GM12874 (cell line): ENCODE measurements around the gene PLLP.

Source experiments
- TF ChIP-seq, protein P1 (sequence below): IDR thresholded peaks from 2 replicates; pipeline ENCODE4 v1.5.1; 2011; ENCODE audit warnings: low read depth, mild to moderate bottlenecking, control low read depth, low read length, moderate library complexity; ENCODE audit not compliant: insufficient read depth

PLLP gene

DNA sequence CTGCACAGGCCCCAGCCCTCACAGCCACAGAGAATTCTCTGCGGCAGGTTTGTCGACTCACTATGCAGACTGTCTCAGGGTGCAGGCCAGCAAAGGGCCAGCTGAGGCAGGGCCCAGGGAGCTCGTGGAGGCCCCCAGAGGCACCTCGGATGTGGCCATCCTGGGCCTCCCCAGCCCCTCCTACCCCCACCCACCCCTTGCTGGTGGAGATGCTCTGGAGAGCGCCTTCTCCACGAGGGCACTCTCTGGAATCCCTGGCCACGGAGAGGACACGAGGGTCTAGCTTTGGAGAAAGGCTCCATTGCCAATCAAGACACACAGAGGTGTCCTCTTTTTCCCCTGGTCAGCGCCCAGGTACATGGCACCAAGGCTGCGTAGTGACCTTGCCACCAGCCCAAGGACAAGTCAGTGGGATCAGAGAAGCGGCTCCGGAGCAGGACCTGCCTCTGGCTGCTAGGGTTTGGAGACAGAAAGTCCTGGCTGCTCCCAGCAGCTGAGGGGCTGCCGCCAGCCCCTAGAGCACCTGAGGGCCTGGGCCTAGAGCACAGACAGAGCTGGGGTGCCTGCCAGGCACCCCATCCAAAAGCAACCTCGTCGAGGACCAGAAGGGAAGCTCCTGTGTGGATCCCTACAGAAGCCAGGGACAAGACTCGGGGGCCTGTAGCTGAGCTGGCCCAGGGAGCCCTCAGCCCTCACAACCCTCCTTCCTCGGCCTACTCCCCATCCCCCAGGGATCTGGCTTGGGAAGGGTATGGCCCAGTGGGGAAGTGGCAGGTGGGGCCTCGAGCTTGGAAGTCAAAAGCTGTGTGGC lies 20.7 kb downstream of the PLLP start:
- TF ChIP-seq, protein P1, sequence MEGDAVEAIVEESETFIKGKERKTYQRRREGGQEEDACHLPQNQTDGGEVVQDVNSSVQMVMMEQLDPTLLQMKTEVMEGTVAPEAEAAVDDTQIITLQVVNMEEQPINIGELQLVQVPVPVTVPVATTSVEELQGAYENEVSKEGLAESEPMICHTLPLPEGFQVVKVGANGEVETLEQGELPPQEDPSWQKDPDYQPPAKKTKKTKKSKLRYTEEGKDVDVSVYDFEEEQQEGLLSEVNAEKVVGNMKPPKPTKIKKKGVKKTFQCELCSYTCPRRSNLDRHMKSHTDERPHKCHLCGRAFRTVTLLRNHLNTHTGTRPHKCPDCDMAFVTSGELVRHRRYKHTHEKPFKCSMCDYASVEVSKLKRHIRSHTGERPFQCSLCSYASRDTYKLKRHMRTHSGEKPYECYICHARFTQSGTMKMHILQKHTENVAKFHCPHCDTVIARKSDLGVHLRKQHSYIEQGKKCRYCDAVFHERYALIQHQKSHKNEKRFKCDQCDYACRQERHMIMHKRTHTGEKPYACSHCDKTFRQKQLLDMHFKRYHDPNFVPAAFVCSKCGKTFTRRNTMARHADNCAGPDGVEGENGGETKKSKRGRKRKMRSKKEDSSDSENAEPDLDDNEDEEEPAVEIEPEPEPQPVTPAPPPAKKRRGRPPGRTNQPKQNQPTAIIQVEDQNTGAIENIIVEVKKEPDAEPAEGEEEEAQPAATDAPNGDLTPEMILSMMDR = no peak

DNA sequence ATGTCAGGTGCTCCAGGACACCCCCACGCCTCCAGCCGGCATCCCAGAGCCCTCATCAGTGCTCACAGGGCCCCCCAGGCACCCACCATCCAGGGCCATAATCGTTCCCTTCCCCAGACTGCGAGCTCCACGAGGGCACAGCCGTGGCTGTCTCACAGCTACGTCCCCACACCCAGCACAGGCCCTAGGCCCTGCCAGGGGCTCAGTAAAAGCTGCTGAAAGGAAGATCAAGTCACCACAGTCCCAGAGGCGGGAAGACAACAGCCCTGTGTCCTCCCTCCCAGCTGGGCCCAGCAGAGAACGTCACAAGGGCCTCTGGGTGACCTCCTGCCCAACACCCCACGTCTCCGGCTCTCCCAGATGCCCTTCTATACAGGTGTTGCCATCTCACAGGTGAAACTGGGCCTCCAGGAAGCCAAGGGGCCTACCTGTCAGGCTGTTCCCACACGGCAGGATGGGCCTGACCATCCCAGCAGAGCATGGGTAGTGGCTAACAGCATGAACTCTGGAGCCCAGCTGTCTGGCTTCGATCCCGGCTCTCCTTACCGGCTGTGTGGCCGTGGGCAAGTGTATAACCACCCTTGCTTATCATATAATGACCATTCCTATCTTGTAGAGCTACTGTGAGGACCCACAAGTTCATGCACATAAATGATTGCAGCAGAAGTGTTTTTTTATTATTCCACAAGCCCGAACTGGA lies 21.5 kb downstream of the PLLP start:
- TF ChIP-seq, protein P1 = no peak

DNA sequence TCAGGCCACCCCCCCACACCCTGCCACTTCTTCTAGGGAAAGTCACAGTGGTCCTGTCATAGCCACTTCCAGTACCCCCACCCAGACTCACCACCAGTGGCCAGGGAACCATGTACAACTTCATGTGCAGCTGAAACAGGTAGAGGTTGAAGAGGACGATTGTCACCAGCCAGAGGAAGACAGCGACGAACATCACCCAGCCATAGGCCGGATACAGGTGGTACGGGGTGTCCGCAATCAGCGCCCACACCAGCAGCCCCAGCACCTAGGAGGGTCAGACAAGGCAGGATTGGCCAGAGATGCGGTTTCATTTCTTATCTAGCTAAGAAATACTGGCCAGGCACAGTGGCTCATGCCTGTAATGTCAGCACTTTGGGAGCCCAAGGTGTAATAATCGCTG lies 22.7 kb downstream of the PLLP start:
- TF ChIP-seq, protein P1 = no peak

DNA sequence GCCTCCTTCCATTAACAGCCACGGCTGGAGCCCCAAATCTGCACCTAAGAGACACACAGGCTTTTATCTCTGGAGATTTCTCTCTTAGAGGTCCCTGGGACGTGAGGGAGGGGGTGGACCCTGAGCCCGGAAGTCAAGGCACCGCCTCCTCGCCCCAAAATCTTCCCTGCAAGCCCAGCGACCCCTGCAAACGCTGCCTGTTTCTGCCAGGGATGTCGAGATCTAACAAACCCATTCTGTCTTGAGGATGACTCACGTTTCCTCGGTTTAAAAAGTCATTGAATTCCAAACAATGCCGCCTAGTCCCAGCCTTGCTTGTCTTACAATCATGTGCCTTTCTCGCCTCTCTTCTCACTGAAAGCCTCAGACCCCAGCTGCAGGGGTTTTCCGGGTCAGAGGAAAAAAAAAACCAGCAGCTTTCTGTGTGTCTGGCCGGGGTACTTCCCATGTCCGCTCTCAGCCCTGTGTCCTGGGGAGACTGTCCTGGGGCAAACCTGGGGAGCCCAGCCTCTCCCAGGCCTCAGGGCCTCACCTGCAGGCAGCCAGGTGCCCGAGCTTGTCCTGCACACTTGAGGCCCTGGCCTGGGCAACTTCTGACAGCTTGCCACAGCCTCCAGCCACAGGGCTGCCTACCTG lies 24.1 kb downstream of the PLLP start:
- TF ChIP-seq, protein P1 = no peak

DNA sequence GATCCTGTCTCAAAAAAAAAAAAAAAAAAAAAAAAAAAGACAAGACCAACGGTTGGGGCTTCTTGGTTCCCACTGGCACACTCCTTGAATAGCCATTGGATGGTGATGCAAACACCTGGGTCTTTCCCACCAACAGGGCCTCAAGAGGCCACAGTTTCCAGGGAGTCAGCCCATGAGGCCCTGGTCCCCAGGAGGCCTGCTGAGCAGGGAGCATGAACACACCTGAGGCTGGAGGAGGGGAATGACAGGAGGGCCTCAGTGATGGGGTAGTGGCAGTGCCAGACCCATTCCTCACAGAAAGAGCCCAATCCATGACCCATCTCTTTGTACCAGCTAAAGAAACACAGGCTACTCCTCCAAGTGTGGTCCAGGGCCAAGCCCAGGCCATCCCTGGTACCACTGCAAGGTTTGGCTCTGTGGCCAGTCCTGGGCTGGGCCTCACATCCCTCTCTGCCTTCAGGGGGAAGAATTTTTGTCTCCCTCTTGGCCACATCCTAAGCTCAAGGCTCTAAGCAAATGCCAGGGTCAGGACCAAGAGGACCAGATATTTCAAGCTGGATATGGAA lies 25.5 kb downstream of the PLLP start:
- TF ChIP-seq, protein P1 = no peak

DNA sequence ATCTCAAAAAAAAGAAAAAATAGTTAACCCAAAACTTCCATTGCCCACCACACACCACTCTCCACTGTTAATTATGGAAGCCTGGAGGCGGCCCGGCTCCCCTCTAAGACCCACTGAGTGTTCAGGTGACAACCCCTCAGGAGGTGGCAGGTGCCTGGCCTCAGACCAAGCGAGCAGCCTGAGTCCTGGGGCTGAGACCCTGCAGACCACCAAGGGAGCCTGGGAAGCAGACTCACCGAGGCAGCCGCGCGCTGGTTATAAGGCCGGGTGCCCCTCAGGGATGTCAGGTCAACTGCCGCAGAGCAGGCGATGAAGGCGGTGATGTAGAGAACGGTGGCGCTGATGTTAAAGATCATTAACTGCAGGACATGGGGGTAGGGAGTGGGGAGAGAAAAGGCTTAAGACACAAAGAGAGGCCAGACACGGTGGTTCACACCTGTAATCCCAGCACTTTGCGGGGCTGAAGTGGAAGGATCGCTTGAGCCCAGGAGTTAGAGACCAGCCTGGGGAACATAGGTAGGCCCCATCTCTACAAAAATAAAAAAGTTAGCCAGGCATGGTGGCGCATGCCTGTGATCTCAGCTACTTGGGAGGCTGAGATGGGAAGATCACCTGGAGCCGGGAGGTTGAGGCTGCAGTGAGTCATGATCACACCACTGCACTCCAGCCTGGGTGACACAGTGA lies 26.1 kb downstream of the PLLP start:
- TF ChIP-seq, protein P1 = no peak

DNA sequence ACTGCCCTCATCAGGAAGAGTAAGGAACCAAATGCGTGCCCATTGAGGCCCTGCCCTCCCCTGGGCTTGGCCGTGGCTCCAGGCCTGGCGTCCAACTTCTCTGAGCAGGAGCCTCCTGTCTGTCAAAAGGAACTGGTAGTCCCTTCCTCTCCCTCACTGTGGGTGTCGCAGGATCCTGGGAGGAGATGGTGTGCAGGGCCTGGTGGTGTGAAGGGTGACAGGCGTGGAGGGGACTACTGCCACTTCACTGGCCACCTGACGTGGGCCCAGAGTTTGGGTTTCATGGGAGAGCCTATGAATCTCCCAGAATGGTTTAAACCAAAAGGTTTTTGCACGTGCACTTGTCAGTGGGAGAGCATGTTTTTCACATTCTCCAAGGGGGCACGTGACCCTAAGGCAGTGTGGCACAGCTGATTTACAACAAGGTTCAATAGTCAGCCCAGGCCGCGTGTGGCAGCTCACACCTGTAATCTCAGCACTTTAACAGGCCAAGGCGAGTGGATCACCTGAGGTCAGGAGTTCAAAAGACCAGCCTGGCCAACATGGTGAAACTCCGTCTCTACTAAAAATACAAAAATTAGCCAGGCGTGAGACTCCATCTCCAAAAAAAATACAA lies 26.9 kb downstream of the PLLP start:
- TF ChIP-seq, protein P1 = no peak
